Measurements from ENCODE around the gene CALN1. TPM values are rescaled to one million over a fixed set of nuclear protein-coding genes. Genes with fewer than 3 reads are reported as not detected.

CALN1 gene
- total RNA-seq, 2 donors from 2014 or later, result 1.1 to 1.2 TPM

DNA sequence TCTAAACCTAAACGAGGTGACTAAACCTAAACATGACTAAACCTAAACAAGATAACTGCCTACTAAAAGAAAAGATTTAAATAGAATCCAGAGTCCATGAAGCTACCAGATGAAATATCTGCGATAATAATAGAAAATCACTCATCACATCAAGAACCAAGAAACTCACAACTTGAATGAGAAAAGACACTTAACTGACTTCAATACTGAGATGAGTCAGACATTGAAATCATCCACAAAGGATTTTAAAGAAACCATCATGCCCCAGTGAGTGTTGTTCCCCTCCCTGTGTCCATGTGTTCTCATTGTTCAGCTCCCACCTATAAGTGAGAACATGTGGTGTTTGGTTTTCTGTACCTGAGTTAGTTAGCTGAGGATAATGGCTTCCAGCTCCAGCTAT lies 416.0 kb downstream of the CALN1 start:
- H3K27ac ChIP-seq, result no peak overlapping the region
- no peak overlapping the region for H3K4me3 ChIP-seq
- no peaks in the 10 kb centered on the region for H3K4me1 ChIP-seq (replicated peaks)
- TF ChIP-seq POLR2A (IDR thresholded peaks at IDR 0.05) (no peak), POLR2AphosphoS5 (IDR thresholded peaks at IDR 0.05) (no peak)
- TF ChIP-seq, protein P1, sequence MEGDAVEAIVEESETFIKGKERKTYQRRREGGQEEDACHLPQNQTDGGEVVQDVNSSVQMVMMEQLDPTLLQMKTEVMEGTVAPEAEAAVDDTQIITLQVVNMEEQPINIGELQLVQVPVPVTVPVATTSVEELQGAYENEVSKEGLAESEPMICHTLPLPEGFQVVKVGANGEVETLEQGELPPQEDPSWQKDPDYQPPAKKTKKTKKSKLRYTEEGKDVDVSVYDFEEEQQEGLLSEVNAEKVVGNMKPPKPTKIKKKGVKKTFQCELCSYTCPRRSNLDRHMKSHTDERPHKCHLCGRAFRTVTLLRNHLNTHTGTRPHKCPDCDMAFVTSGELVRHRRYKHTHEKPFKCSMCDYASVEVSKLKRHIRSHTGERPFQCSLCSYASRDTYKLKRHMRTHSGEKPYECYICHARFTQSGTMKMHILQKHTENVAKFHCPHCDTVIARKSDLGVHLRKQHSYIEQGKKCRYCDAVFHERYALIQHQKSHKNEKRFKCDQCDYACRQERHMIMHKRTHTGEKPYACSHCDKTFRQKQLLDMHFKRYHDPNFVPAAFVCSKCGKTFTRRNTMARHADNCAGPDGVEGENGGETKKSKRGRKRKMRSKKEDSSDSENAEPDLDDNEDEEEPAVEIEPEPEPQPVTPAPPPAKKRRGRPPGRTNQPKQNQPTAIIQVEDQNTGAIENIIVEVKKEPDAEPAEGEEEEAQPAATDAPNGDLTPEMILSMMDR (IDR thresholded peaks at IDR 0.05), result no peak
- H3K9me3 ChIP-seq, result no peaks in the 10 kb centered on the region
- H3K36me3 ChIP-seq, result no peaks in the 10 kb centered on the region
- WGBS, result 82% methylated on average over 2 of the region's 2 CpGs
- no peaks in the 10 kb centered on the region for H3K27me3 ChIP-seq (replicated peaks; ENCODE audit: insufficient read depth)
- intact Hi-C loops (cut with DNase I), result no loop called here
- no peak for DNase-seq (ENCODE audit: low spot score)

DNA sequence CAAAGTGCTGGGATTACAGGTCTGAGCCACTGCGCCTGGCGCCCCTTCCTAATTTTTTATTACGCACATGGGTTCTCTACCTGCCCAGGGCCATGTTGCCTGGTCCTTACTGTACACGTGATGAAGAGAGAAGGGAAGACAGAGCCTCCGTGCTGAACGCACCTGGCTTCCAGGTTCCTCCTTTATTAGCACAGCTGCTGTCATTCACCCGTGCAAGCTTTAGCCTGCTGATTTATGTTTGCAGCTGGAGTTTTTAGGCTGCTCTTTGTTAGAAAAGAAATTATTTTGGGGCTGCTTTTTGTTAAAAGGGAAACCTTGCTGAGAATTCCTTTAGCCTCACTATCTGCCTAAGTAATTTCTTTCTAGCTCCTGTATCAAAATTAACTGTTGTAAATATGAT lies 417.0 kb downstream of the CALN1 start:
- no peak overlapping the region for H3K27ac ChIP-seq
- H3K36me3 ChIP-seq, result no peaks in the 10 kb centered on the region
- no peaks in the 10 kb centered on the region for H3K27me3 ChIP-seq (replicated peaks; ENCODE audit: insufficient read depth)
- H3K4me3 ChIP-seq, result no peak overlapping the region
- WGBS, result 69% methylated on average over 7 of the region's 7 CpGs
- no peak for TF ChIP-seq POLR2A (IDR thresholded peaks at IDR 0.05)
- no peak for TF ChIP-seq POLR2AphosphoS5 (IDR thresholded peaks at IDR 0.05)
- TF ChIP-seq, protein P1 (IDR thresholded peaks at IDR 0.05), result no peak
- no peak for DNase-seq (ENCODE audit: low spot score)
- no peaks in the 10 kb centered on the region for H3K4me1 ChIP-seq (replicated peaks)
- H3K9me3 ChIP-seq, result no peaks in the 10 kb centered on the region
- intact Hi-C loops (cut with DNase I), result no loop called here

- Histone ChIP-seq H3K9me3 (no peaks in the 10 kb centered on the region), H3K27ac (no peak overlapping the region), H3K4me1 (replicated peaks) (no peaks in the 10 kb centered on the region), H3K27me3 (replicated peaks; ENCODE audit: insufficient read depth) (no peaks in the 10 kb centered on the region), H3K4me3 (no peak overlapping the region), H3K36me3 (no peaks in the 10 kb centered on the region)
- TF ChIP-seq, protein P1 (IDR thresholded peaks at IDR 0.05), result no peak
- no peak for TF ChIP-seq POLR2A (IDR thresholded peaks at IDR 0.05)
- TF ChIP-seq POLR2AphosphoS5 (IDR thresholded peaks at IDR 0.05), result no peak
- intact Hi-C loops (cut with DNase I), result no loop called here
- DNase-seq (ENCODE audit: low spot score), result no peak
Measured at GRCh38 chr7:71991586-71991985, 420.6 kb downstream of the CALN1 start.

- no peaks in the 10 kb centered on the region for H3K9me3 ChIP-seq
- H3K4me1 ChIP-seq (replicated peaks), result no peaks in the 10 kb centered on the region
- TF ChIP-seq, protein P1 (IDR thresholded peaks at IDR 0.05), result no peak
- no peak for TF ChIP-seq POLR2A (IDR thresholded peaks at IDR 0.05)
- TF ChIP-seq POLR2AphosphoS5 (IDR thresholded peaks at IDR 0.05), result no peak
- no peak overlapping the region for H3K27ac ChIP-seq
- no peaks in the 10 kb centered on the region for H3K36me3 ChIP-seq
- 90% methylated on average over 7 of the region's 7 CpGs for WGBS
- DNase-seq (ENCODE audit: low spot score), result no peak
- no peaks in the 10 kb centered on the region for H3K27me3 ChIP-seq (replicated peaks; ENCODE audit: insufficient read depth)
- H3K4me3 ChIP-seq, result no peak overlapping the region
- intact Hi-C loops (cut with DNase I), result no loop called here
Measured at GRCh38 chr7:71990138-71990462, 422.0 kb downstream of the CALN1 start.

DNA sequence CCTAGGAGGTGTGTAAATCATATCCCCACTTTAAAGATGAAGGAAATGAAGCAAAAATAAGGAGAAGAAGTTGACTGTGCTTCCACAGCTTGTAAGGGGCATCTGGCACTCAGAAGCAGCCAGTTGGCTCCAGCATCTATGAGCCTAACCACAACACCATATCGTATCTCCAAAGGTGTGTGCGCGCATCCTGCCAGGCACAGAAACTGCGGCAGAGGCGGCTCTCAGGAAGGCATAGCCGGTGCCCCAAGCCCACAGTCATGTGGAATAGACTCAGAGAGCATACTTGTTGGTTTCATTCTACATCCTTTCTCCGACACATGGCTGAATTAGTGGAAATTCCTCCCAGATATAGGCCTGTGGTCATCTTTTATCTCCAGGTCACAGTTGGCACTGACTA lies 423.9 kb downstream of the CALN1 start:
- H3K36me3 ChIP-seq, result no peaks in the 10 kb centered on the region
- H3K9me3 ChIP-seq, result no peaks in the 10 kb centered on the region
- no peaks in the 10 kb centered on the region for H3K27me3 ChIP-seq (replicated peaks; ENCODE audit: insufficient read depth)
- no peak for DNase-seq (ENCODE audit: low spot score)
- no peak overlapping the region for H3K27ac ChIP-seq
- no peak for TF ChIP-seq POLR2AphosphoS5 (IDR thresholded peaks at IDR 0.05)
- TF ChIP-seq, protein P1 (IDR thresholded peaks at IDR 0.05), result no peak
- TF ChIP-seq POLR2A (IDR thresholded peaks at IDR 0.05), result no peak
- 90% methylated on average over 7 of the region's 7 CpGs for WGBS
- intact Hi-C loops (cut with DNase I), result no loop called here
- H3K4me1 ChIP-seq (replicated peaks), result no peaks in the 10 kb centered on the region
- H3K4me3 ChIP-seq, result no peak overlapping the region

Measured in prostate gland (tissue), 2 donors.